Measurements from ENCODE around the gene RBP5.

Gene RBP5

GRCh38 chr12:7099290-7099996 is 29.2 kb downstream of the RBP5 start:
- DNase-seq, result peak; percentile 100

- no peak for DNase-seq
Observed at GRCh38 chr12:7096979-7097378, 31.7 kb downstream of the RBP5 start.

GRCh38 chr12:7096006-7096932 is 32.4 kb downstream of the RBP5 start:
- no peak for DNase-seq

GRCh38 chr12:7093892-7094291 is 34.8 kb downstream of the RBP5 start:
- DNase-seq, result no peak

DNA sequence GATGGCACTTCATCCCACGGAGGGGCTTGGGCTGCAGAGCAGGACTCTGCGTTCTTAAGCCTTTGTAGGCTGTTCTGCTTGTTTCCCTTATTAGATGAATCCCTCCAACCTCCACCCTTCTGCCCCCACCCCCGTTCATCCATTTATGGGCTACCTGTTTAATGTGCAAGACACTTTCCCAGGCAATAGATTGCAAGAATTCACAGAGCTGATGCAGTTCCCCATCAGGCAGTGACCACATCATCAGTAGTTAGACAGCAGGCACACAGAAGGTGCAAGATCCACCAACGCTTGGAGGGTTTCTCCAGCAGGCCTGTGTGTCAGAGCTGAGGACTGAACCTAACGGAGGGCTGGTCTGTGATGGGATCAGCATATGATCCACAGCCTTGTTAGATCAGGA is 35.2 kb downstream of the RBP5 start:
- no peak for DNase-seq

- DNase-seq, result no peak
Observed at GRCh38 chr12:7092986-7093460, 35.7 kb downstream of the RBP5 start.

- peak; percentile 63 for DNase-seq
Observed at GRCh38 chr12:7092229-7092985, 36.3 kb downstream of the RBP5 start, which contains the start of gene C1R. C1R (minus strand) TSS chr12:7092445; CDS start chr12:7092388, 57 bp downstream.

DNA sequence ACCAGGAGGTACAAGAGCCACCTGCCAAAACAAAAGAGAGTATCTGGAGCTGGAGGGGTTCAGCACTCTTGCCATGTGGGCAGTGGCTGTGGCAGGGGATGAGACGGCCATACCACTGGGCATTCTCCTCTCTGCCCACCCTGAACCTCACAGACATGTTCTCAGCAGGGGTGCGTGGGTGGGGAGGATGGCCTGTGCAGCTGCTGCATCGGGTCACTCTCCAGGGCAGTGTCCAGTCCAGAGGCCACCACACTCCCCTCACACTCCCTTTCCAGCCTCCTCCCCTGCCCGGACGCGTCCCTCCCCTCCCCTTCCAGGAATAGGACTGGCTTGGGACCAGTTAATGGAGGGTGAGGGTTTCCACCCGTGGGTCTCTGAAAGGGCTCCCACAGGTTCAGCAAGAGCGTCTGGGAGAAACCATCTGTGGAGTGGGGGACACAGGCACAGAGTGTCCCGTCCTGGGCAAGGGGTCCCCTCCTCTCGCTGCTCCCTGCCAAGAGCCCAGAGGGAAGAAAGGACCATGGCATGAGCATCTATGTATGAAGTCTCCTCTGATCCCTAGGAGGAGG is 36.9 kb downstream of the RBP5 start:
- DNase-seq, result no peak

DNA sequence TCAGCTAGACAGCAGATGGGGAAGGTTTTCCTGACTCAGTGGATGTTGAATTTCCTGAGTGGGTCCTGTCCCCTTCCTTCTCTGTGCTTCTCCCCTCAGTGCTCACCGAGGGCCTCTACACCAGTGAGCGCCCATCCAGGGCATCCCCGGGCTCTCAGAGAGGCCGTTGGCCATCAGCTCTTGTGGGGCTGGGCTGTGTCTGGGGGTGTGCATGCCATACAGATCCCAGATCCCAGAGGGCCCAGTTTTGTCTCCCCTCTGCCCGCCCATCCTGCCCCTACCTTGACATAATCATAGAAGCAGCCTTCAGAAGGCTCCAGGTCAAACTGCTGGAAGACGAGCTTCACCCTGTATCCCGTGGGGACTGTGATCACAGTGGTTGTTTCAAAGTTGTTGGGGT is 37.5 kb downstream of the RBP5 start:
- no peak for DNase-seq

- no peak for DNase-seq
Observed at GRCh38 chr12:7090222-7090998, 38.3 kb downstream of the RBP5 start.

DNA sequence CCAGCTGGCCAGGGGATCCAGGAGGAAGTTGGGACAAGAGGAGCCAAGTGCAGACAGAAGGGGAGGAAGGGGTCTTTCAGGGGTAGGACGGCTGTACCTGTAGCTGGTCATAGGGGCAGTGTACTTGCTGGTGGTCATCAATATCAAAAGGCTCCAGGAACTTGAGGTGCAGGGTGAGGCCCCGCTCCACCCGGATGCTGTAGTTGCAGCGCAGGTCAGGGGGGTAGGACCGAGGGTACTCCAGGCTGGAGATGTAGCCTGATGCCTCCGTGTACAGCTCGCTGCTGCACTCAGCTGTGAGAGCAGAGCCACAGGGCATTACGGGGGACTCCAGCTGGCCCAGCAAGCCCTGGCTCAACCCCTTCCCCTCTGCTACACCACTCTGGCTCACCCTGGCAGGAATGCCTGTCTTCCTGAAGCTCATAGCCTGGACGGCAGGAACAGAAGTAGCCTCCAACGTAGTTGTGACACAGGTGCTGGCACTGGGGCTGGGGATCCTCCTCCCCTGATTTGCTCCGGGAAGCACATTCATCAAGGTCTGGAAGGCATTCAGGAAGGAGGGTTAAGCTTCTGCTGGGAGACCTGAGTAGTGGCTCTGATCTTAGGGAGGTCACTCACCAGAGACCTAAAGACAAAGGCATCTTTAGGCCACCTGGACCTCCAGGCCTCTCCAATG is 39.4 kb downstream of the RBP5 start:
- no peak for DNase-seq

- no peak for DNase-seq
Observed at GRCh38 chr12:7083125-7083524, 45.6 kb downstream of the RBP5 start.

GRCh38 chr12:7081037-7081436 is 47.7 kb downstream of the RBP5 start:
- no peak for DNase-seq

DNA sequence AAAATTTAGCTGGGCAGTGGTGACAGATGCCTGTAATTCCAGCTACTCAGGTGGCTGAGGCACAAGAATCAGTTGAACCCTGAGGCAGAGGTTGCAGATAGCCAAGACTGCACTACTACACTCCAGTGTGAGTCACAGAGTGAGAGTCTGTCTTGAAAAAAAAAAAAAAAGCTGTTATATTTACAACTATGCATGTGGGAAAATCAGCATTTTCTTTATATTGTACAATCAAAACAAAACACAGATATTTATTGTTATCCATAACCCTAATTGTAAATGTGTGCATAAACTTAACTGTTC is 48.9 kb downstream of the RBP5 start:
- no peak for DNase-seq

- DNase-seq, result no peak
Observed at GRCh38 chr12:7078163-7078562, 50.5 kb downstream of the RBP5 start.

DNA sequence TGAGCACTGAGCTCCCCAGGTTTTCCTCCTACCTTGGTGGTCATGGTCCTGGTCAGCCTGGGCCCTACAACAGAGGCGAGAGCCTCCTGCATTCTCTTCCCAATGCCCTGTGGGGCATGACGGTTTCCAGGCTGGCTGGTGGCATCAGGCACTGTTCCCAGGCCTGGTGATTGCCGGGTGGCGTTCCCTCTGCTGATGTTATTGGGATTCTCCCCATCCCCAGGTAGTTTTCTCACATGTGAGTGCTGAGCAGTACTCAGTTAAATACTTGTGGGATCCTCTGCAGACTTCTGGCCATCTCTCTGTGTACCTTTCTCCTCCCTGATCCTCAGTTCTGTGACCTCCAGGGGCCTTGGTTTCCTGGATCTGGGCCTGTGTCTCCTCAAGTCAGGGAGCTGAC is 52.2 kb downstream of the RBP5 start:
- no peak for DNase-seq

DNA sequence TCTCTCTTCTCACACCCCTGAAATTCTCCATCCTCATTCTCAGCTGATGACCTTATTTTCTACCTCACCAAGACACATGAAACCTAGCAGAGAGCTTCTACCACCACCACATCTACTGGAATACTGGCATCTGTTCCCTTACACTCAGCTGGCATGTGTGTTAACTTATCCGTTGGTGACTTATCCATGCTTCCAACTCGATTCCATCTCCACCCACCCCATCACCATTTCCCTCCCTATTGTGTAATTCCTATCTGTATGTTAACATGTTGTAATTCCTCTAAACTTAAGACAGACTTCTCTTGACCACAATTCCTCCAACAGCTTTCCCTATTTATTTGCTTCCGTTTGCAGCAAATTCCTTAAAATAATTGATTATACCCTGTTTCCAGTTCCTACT is 52.8 kb downstream of the RBP5 start:
- no peak for DNase-seq

DNA sequence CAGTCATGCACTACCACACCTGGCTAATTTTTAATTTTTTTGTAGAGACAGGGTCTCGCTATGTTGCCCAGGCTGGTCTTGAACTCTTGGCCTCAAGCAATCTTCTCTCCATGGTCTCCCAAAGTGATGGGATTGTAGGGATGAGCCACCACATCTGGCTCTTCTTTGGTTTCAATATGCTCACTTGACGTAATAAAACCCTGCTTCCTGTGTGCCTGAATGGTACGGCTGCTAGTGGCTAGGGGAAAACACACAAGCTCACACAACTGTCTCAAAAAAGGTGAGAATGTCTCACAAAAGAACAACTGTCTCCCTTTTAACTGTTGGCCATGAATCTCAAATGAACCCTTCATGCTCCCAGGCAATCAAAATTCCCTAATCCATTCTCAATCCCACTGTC is 53.2 kb downstream of the RBP5 start:
- DNase-seq, result no peak

DNA sequence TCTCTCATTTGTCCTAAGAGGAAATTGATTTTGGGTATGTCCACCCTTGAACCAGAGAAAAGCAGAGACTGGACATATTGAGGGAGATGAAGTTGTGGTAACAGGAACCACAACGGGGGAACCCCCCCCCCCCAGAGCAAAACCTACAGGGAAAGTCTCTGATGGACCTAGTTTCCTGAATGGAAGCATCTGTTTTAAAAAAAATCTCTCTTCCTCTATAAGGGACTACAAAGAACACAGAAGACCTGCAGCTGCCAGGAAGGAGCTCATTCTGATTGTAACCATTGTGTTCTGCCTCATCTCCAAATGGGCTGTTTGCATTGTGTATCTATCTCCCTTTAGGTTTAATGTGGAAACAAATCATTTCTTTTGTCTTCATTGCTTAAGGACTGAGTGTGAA is 54.7 kb downstream of the RBP5 start:
- DNase-seq, result peak; percentile 84

Measured in NCI-H146 (cell line).